Glutamatergic neuron (in vitro differentiated cells): ENCODE results near the gene WFDC5. TPM values are rescaled to one million over a fixed set of nuclear protein-coding genes. Genes with fewer than 3 reads are reported as not detected.

ENCODE experiments used
- DNase-seq: peaks from one replicate; pipeline ENCODE4 v3.0.0; 2022
- H3K27ac Mint-ChIP-seq: one replicate; pipeline ENCODE4 v1.8.0; 2020; ENCODE audit warnings: mild to moderate bottlenecking, mixed read lengths, inconsistent platforms; ENCODE audit not compliant: unreplicated experiment
- H3K27me3 Mint-ChIP-seq: one replicate; pipeline ENCODE4 v1.8.0; 2020; ENCODE audit warnings: mild to moderate bottlenecking, moderate library complexity, mixed read lengths, inconsistent platforms; ENCODE audit not compliant: unreplicated experiment
- H3K36me3 Mint-ChIP-seq: one replicate; pipeline ENCODE4 v1.8.0; 2020; ENCODE audit warnings: mild to moderate bottlenecking, mixed read lengths, inconsistent platforms; ENCODE audit not compliant: unreplicated experiment
- H3K4me1 Mint-ChIP-seq: one replicate; pipeline ENCODE4 v1.8.0; 2020; ENCODE audit warnings: mild to moderate bottlenecking, low read depth, mixed read lengths, inconsistent platforms; ENCODE audit not compliant: unreplicated experiment
- H3K4me3 Mint-ChIP-seq: one replicate; pipeline ENCODE4 v1.8.0; 2020; ENCODE audit warnings: mild to moderate bottlenecking, mixed read lengths, inconsistent platforms; ENCODE audit not compliant: unreplicated experiment
- H3K9me3 Mint-ChIP-seq: one replicate; pipeline ENCODE4 v1.8.0; 2020; ENCODE audit warnings: mild to moderate bottlenecking, moderate library complexity, mixed read lengths, inconsistent platforms; ENCODE audit not compliant: unreplicated experiment
- total RNA-seq: library from RNA; stranded (reverse); fragmentation: NEBNext Ultra II Directional; extraction: Animal tissue kit (Norgen Biotek cat#: 25700); gene quantifications from one replicate; pipeline ENCODE4 v1.2.1, GENCODE V29; 2021; ENCODE audit not compliant: unreplicated experiment
- TF ChIP-seq, protein P1 (sequence below): fragments of 200-600 bp; sonication (generic); IDR thresholded peaks from one replicate; pipeline ENCODE4 v1.5.0; 2021; ENCODE audit not compliant: partially characterized antibody, unreplicated experiment

WFDC5 gene
- total RNA-seq, 1 donor from 2014 or later, result not detected

DNA sequence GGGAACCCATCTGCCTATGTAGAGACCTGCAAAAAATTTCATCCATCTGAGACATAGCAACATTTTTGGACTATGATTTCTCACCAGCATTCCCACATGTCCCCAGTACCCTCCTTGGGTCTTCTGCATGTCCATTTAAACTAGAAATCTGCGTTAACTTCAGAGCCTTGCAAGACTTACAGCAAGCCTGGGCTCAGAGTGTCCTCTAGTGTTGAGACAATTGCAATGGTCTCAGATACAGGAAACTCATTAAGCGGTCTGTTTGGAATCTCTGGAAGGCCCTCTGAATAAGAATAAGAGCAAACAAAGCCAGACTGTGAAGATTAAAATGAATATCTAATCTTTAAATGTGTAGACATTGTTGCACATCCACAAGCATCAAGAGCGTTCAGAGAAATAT is 39.2 kb upstream of the WFDC5 start:
- Mint-ChIP-seq H3K36me3 (no peaks in the 10 kb centered on the region), H3K27me3 (peaks cover 4% of the 10 kb centered on the region)
- DNase-seq, result no peak

DNA sequence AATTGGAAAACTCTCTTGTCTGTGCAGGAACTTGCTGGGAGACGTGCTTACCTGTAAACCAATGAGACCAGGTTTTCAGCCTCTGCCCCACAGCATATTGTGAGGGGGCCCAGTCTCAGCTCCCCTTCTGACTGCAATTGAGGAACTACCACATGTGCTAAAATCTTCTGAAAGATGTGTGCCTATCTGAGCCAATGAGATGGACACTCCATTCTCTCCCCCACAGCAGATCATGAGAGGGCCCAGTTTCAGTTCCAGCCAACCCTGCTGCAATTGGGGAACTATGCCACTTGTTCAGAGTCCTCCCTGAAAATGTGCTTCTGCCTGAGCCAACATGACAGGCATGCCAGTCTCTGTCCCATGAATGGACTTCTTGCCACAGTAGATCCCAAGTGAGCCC is 38.8 kb upstream of the WFDC5 start:
- TF ChIP-seq, protein P1, sequence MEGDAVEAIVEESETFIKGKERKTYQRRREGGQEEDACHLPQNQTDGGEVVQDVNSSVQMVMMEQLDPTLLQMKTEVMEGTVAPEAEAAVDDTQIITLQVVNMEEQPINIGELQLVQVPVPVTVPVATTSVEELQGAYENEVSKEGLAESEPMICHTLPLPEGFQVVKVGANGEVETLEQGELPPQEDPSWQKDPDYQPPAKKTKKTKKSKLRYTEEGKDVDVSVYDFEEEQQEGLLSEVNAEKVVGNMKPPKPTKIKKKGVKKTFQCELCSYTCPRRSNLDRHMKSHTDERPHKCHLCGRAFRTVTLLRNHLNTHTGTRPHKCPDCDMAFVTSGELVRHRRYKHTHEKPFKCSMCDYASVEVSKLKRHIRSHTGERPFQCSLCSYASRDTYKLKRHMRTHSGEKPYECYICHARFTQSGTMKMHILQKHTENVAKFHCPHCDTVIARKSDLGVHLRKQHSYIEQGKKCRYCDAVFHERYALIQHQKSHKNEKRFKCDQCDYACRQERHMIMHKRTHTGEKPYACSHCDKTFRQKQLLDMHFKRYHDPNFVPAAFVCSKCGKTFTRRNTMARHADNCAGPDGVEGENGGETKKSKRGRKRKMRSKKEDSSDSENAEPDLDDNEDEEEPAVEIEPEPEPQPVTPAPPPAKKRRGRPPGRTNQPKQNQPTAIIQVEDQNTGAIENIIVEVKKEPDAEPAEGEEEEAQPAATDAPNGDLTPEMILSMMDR, result no peak
- Mint-ChIP-seq H3K4me3 (no peak overlapping the region), H3K9me3 (peaks cover 4% of the 10 kb centered on the region), H3K36me3 (no peaks in the 10 kb centered on the region), H3K27ac (no peak overlapping the region), H3K4me1 (no peaks in the 10 kb centered on the region), H3K27me3 (peaks cover 4% of the 10 kb centered on the region)
- no peak for DNase-seq

More for the DNA sequence above, 39.2 kb upstream of the WFDC5 start:
- Mint-ChIP-seq H3K27ac (no peak overlapping the region), H3K4me3 (no peak overlapping the region), H3K9me3 (peaks cover 7% of the 10 kb centered on the region), H3K4me1 (no peaks in the 10 kb centered on the region)
- TF ChIP-seq, protein P1, result no peak

DNA sequence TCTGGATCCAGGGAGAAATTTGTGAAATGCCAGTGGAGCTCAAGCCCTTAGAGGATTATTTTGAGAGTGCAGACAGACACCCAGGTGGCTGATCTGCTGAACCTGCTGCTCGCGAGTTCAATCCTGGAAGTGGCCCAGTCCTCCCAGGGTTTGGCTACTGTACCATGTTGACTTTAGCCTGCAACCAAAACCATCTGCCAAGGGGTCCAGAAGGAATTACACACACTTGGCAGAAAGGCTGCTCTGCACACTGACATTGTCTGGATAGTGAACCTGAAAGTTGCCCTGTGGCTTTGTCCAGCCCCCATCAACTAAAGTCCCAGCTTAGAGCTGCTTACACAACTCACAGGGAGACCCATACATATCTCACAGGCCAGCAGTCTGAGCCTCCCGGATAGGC is 38.2 kb upstream of the WFDC5 start:
- DNase-seq, result no peak
- no peak overlapping the region for H3K27ac Mint-ChIP-seq
- H3K4me1 Mint-ChIP-seq, result no peaks in the 10 kb centered on the region
- peaks cover 2% of the 10 kb centered on the region for H3K9me3 Mint-ChIP-seq
- peaks cover 4% of the 10 kb centered on the region for H3K27me3 Mint-ChIP-seq
- TF ChIP-seq, protein P1, result no peak
- H3K36me3 Mint-ChIP-seq, result no peaks in the 10 kb centered on the region
- no peak overlapping the region for H3K4me3 Mint-ChIP-seq

DNA sequence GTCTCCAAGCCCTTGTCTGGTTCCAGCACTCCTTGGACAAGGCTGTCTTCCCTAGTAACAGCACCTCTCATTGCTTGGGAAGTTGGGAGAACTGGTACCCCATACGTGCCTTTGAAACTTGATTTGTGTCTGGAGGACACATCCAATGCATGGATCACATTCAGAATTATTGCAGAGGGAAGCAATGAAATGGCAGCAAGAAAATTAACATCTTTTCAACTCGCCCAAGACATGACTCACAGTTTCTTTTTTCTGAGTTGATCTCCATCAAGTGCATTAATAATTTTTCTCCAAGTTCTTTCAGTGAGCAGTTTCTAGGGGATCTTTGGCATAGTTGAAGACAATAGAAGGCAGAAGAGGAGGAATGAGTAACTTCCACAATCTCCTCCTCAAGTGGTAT is 37.4 kb upstream of the WFDC5 start:
- peaks cover 4% of the 10 kb centered on the region for H3K27me3 Mint-ChIP-seq
- no peak overlapping the region for H3K27ac Mint-ChIP-seq
- peaks cover 2% of the 10 kb centered on the region for H3K9me3 Mint-ChIP-seq
- no peak for DNase-seq
- TF ChIP-seq, protein P1, result no peak
- no peaks in the 10 kb centered on the region for H3K4me1 Mint-ChIP-seq
- H3K36me3 Mint-ChIP-seq, result no peaks in the 10 kb centered on the region
- H3K4me3 Mint-ChIP-seq, result no peak overlapping the region

DNA sequence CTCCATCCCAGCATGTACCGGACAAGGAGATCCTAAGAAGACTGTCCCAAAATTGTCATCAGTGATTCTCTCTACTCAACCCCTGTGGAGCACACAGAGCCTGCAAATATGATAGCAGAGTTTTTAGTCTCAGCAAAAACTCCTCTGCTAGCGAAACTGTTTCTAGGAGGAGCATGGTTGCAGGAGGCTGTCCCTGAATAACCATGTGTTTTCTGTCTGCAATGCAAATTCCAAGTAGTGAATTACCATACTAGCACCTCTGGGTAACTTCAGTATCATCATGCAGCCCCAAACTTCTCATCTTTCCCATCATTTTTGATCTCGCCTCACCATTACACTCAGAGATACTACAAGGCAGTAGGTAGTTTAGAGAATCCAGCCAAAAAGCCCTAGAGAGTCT is 34.1 kb upstream of the WFDC5 start:
- no peak overlapping the region for H3K4me3 Mint-ChIP-seq
- no peaks in the 10 kb centered on the region for H3K4me1 Mint-ChIP-seq
- H3K27me3 Mint-ChIP-seq, result peaks cover 4% of the 10 kb centered on the region
- H3K9me3 Mint-ChIP-seq, result no peaks in the 10 kb centered on the region
- TF ChIP-seq, protein P1, result no peak
- no peak for DNase-seq
- H3K36me3 Mint-ChIP-seq, result no peaks in the 10 kb centered on the region
- no peak overlapping the region for H3K27ac Mint-ChIP-seq
